Stimulated activated effector memory CD8-positive, alpha-beta T cell treated with anti-CD3 and anti-CD28 coated beads, Interleukin-12 subunit alpha, Interleukin-12 subunit beta, amount 100 ng/mL, for 72 hours (primary cell): Measurements from ENCODE around the gene CPSF3.
A peak's percentile ranks its signal among the peaks of the same experiment; 100 is the strongest.

Experiments used
- ATAC-seq: fragments of 150-1000 bp; cut with Tn5 transposase; 2 replicates; pipeline ENCODE4 v1.10.0; 2021
- DNase-seq, 2 donors: peaks; one replicate each; pipeline ENCODE4 v3.0.0; 2021 to 2022; ENCODE audit warnings: low spot score in 2 of 2
- H3K27ac Mint-ChIP-seq: one replicate; pipeline ENCODE4 v1.8.0; 2022; ENCODE audit warnings: mild to moderate bottlenecking, mixed read lengths
- H3K36me3 Mint-ChIP-seq: one replicate; pipeline ENCODE4 v1.8.0; 2022; ENCODE audit warnings: mild to moderate bottlenecking, mixed read lengths
- H3K4me1 Mint-ChIP-seq: one replicate; pipeline ENCODE4 v1.8.0; 2022; ENCODE audit warnings: mixed read lengths
- H3K4me3 Mint-ChIP-seq: one replicate; pipeline ENCODE4 v1.8.0; 2022; ENCODE audit warnings: mild to moderate bottlenecking, mixed read lengths
- H3K9me3 Mint-ChIP-seq: one replicate; pipeline ENCODE4 v1.8.0; 2022; ENCODE audit warnings: mixed read lengths

The CPSF3 gene

DNA sequence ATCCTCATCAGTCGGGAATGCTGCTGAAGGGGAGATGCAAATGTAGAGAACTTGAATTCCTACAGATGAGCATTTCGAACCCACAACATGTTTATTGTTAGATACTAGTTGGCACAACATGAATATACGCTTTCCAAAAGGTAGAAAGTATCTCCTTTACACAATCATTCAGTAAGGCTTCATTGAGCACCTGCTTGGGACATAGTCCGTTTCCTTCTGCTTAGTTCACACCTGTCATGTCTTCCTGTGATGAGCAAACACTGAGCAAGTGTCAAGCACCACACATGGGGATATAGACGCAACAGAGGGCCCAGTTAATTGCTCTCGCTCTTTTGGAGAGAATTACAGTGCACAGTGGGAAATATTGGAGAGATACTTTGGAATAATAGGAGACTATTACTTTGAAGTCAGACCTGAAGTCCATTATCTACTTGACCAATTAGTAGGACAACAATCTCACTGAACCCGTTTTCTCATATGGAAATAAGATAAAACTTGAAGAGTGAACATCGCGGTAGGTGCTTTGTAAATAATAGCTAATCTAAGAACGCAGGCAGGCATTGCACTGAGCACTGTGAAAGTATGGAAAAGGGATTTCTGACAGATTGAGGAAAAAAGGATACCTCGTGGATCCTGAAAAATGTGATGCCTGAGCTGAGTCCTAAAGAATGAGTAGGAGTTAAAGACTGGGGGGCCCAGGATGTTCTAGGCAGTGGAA, 1.2 kb downstream of the CPSF3 start:
- peaks cover 46% of the 10 kb centered on the region for H3K36me3 Mint-ChIP-seq
- no peak overlapping the region for H3K4me3 Mint-ChIP-seq
- DNase-seq: no peak
- no peaks in the 10 kb centered on the region for H3K9me3 Mint-ChIP-seq
- no peak overlapping the region for H3K27ac Mint-ChIP-seq
- H3K4me1 Mint-ChIP-seq: peaks cover 28% of the 10 kb centered on the region
- no peak for ATAC-seq

- DNase-seq: no peak
- H3K36me3 Mint-ChIP-seq: peaks cover 57% of the 10 kb centered on the region
- peaks cover 10% of the 10 kb centered on the region for H3K4me1 Mint-ChIP-seq
- H3K27ac Mint-ChIP-seq: no peak overlapping the region
- no peaks in the 10 kb centered on the region for H3K9me3 Mint-ChIP-seq
- H3K4me3 Mint-ChIP-seq: no peak overlapping the region
- ATAC-seq: no peak
These were observed 5.6 kb downstream of the CPSF3 start for GRCh38 chr2:9428965-9429577.

DNA sequence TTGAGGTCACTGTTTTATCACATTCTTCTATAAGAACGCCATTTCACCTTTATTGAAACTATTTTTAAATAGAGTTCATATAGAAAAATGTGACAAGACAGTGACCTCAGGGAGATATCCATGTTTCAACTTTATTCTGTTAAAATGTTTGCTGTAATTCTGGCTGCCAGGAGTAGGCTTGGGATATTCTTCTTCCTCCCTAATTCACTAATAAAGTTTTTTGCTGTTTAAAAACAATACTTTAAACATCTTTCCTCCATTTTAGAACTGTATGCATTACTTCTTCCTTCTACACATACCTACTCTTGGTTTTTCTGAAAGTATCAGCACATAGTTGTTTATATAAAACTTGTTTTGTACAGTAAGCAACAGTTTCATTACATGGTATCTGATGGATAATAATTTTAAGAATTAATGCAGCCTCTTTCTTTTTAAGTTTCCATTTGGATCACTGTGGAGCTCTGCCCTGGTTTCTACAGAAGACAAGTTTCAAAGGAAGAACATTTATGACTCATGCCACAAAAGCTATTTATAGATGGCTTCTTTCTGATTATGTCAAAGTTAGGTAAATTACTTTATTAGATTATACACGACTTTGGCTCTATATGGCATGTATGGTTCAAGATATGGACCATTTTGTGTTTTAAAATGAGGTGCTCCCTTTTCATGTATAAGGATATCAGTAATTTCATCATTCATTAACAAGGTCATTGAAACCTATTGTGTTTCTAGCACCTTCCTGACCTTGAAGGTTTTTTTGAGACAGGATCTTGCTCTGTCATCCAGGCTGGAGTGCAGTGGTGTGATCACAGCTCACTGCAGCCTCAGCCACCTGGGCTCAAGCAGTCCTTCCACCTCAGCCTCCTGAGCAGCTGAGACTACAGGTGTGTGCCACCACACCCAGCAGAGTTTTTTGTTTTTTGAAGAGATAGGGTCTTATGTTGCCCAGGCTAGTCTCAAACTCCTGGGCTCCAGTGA, 7.2 kb downstream of the CPSF3 start:
- Mint-ChIP-seq H3K4me1 (peaks cover 10% of the 10 kb centered on the region), H3K4me3 (peak overlapping the region; percentile 13), H3K36me3 (peaks cover 71% of the 10 kb centered on the region), H3K27ac (peak overlapping the region; percentile 84), H3K9me3 (no peaks in the 10 kb centered on the region)
- DNase-seq (no peak), ATAC-seq (peak; percentile 60)

- Mint-ChIP-seq H3K9me3 (no peaks in the 10 kb centered on the region), H3K4me1 (peaks cover 10% of the 10 kb centered on the region), H3K4me3 (no peak overlapping the region), H3K36me3 (peaks cover 99% of the 10 kb centered on the region), H3K27ac (peak overlapping the region; percentile 51)
- DNase-seq (no peak), ATAC-seq (no peak)
These were observed 11.0 kb downstream of the CPSF3 start for GRCh38 chr2:9434489-9434888.

- Mint-ChIP-seq H3K4me3 (no peak overlapping the region), H3K27ac (no peak overlapping the region), H3K36me3 (peaks cover 99% of the 10 kb centered on the region), H3K4me1 (no peaks in the 10 kb centered on the region), H3K9me3 (no peaks in the 10 kb centered on the region)
- DNase-seq (no peak), ATAC-seq (no peak)
These were observed 16.1 kb downstream of the CPSF3 start for GRCh38 chr2:9439536-9439935.

GRCh38 chr2:9440058-9440727, 16.7 kb downstream of the CPSF3 start:
- no peak overlapping the region for H3K27ac Mint-ChIP-seq
- H3K4me1 Mint-ChIP-seq: peaks cover 5% of the 10 kb centered on the region
- DNase-seq (no peak), ATAC-seq (no peak)
- H3K4me3 Mint-ChIP-seq: no peak overlapping the region
- peaks cover 99% of the 10 kb centered on the region for H3K36me3 Mint-ChIP-seq
- H3K9me3 Mint-ChIP-seq: no peaks in the 10 kb centered on the region

DNA sequence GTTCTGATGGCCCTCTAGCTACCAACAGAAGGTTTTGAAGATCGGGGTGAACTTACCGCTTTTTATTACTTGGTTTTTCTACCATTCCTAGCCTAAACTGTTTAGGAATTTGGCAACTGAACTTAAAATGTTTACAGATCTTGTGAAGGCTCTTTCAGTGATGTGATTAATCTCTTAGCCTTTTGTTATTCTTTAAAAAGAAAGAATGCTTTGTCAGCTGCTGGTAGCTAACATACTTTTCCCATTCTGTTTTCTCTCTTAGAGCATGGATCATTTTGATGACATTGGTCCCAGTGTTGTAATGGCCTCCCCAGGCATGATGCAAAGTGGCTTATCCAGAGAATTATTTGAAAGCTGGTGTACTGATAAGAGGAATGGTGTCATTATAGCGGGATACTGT, 18.1 kb downstream of the CPSF3 start:
- Mint-ChIP-seq H3K27ac (no peak overlapping the region), H3K4me3 (no peak overlapping the region), H3K4me1 (peaks cover 11% of the 10 kb centered on the region), H3K36me3 (peaks cover 99% of the 10 kb centered on the region), H3K9me3 (no peaks in the 10 kb centered on the region)
- DNase-seq (no peak), ATAC-seq (no peak)

DNA sequence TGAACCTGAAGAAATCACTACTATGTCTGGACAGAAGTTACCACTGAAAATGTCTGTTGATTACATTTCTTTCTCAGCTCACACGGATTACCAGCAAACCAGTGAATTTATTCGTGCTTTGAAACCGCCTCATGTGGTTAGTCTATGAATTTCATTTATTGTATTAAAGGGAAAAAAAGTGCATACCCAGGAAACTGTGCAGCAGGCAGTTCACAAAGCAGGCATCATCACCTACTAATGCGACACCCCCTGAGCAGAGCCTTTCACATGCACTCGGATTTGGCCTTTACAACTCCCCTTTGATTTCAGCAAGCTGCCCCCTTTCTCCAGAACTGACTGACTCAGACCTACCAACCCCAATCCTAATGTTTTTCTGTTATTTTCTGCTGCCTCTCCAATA, 20.1 kb downstream of the CPSF3 start:
- Mint-ChIP-seq H3K4me1 (peaks cover 11% of the 10 kb centered on the region), H3K27ac (peak overlapping the region; percentile 43), H3K9me3 (no peaks in the 10 kb centered on the region), H3K4me3 (no peak overlapping the region), H3K36me3 (peaks cover 98% of the 10 kb centered on the region)
- DNase-seq (no peak), ATAC-seq (no peak)

DNA sequence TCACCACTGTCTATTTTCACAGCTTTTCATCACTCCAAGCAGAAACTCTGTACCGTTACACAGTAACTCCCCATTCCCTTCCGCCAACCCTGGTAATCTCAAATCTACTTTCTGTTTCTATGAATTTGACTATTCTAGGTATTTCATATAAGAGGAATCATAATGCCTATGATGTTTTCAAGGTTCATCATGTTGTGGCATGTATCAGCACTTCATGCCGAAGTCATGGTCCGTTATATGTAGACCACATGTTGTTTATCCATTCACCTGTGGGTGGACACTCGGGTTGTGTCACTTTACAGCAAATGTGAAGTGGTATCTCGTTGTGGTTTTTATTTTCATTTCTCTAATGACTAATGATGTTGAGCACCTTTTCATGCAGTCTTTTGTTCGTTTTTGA, 21.6 kb downstream of the CPSF3 start:
- H3K4me1 Mint-ChIP-seq: peaks cover 11% of the 10 kb centered on the region
- H3K9me3 Mint-ChIP-seq: no peaks in the 10 kb centered on the region
- ATAC-seq (peak; percentile 75), DNase-seq (no peak)
- no peak overlapping the region for H3K4me3 Mint-ChIP-seq
- no peak overlapping the region for H3K27ac Mint-ChIP-seq
- peaks cover 98% of the 10 kb centered on the region for H3K36me3 Mint-ChIP-seq

DNA sequence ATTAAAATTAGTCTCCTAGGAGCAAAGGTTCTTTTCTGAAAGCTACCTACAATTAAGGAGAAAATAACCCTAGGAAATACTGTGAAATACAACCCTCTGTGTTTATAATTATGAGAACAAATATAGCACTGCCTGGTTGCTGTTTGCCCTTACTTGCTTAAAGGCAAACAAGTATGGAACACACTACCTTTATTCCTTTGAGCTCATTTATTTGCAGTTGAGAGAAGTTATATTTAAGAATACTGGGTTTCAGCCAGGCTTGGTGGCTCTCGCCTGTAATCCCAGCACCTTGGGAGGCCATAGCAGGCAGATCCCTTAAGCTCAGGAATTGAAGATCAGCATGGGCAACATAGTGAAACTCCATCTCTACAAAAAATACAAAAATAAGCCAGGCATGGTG, 27.8 kb downstream of the CPSF3 start:
- H3K9me3 Mint-ChIP-seq: no peaks in the 10 kb centered on the region
- ATAC-seq: no peak
- DNase-seq: no peak
- no peak overlapping the region for H3K27ac Mint-ChIP-seq
- no peaks in the 10 kb centered on the region for H3K4me1 Mint-ChIP-seq
- peaks cover 98% of the 10 kb centered on the region for H3K36me3 Mint-ChIP-seq
- no peak overlapping the region for H3K4me3 Mint-ChIP-seq

GRCh38 chr2:9460441-9461017, 37.1 kb downstream of the CPSF3 start:
- Mint-ChIP-seq H3K27ac (no peak overlapping the region), H3K4me3 (no peak overlapping the region), H3K36me3 (peaks cover 71% of the 10 kb centered on the region), H3K4me1 (peaks cover 12% of the 10 kb centered on the region), H3K9me3 (no peaks in the 10 kb centered on the region)
- DNase-seq (no peak), ATAC-seq (no peak)

DNA sequence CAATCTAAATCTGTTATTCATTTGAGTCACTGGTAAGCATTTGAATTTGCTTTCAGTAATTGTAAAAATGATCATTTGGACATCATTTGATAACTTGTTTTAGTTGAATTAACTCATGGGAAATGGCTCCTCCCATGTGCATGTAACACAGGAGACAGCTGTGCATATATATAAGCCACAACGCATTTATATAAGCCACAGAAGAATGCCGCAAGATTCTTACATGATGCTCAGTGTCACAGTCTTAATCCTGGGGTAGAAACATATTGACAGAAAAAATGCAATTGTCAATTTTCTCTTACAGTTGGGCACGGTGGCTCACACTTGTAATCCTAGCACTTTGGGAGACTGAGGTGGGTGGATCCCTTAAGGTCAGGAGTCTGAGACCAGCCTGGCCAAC, 37.6 kb downstream of the CPSF3 start:
- H3K27ac Mint-ChIP-seq: no peak overlapping the region

GRCh38 chr2:9462313-9462712, 38.9 kb downstream of the CPSF3 start:
- DNase-seq (no peak), ATAC-seq (no peak)
- Mint-ChIP-seq H3K4me3 (no peak overlapping the region), H3K4me1 (peaks cover 12% of the 10 kb centered on the region), H3K36me3 (peaks cover 69% of the 10 kb centered on the region), H3K27ac (no peak overlapping the region), H3K9me3 (no peaks in the 10 kb centered on the region)

More for the DNA sequence above, 37.6 kb downstream of the CPSF3 start:
- ATAC-seq: no peak
- H3K9me3 Mint-ChIP-seq: no peaks in the 10 kb centered on the region
- peaks cover 12% of the 10 kb centered on the region for H3K4me1 Mint-ChIP-seq
- peaks cover 71% of the 10 kb centered on the region for H3K36me3 Mint-ChIP-seq
- H3K4me3 Mint-ChIP-seq: no peak overlapping the region
- DNase-seq: no peak

DNA sequence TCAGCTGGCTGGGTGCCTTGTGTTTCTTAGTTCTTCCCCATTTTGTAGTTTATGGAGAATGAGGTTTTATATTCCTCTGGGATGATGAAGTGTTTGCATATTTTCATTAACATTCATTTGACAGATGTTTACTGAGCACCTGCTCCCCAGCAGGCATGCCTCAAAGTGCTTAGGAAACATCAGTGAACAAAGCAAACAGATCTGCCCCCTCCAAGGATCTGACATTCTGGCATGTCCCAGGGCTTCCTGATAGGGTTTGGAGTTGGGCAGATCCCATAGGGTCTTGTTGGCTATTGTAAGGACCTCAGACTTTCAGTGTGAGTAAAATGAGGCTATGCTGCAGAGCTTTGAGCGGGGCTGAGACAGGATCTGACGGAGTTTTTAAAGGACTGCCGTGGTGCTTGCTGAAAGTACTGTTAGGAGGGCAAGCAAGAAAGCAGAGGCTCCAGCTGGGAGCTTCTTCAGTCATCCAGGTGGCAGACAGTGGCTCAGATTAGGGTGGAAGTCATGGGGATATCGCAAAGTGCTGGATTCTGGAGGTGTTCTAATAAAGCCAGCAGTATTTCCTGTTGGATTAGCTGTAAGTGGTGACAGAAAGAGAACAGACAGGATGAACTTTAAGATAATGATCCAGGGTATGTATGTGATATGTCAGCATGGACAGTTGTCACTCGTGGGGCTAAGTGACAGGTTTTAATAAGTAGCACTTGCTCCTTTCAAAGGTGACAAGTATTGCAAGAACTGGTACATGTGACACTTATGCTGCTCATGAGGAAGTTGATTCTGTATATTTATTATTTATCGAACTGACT, 39.6 kb downstream of the CPSF3 start:
- no peaks in the 10 kb centered on the region for H3K9me3 Mint-ChIP-seq
- H3K27ac Mint-ChIP-seq: peak overlapping the region; percentile 68
- H3K4me3 Mint-ChIP-seq: no peak overlapping the region
- ATAC-seq: peak; percentile 70
- H3K36me3 Mint-ChIP-seq: peaks cover 68% of the 10 kb centered on the region
- H3K4me1 Mint-ChIP-seq: peaks cover 12% of the 10 kb centered on the region
- no peak for DNase-seq
